Fibroblast of pulmonary artery (primary cell): ENCODE results near the gene AGPAT3.

ENCODE experiments used
- DNase-seq: peaks from one replicate; pipeline ENCODE4 v3.0.0-alpha.2; 2010; ENCODE audit warnings: low read depth
- H3K4me3 ChIP-seq: replicated peaks from 2 replicates; pipeline ENCODE4 v1.5.1; 2011; ENCODE audit warnings: low read depth, mild to moderate bottlenecking, control low read depth, low read length, moderate library complexity
- TF ChIP-seq, protein P1 (sequence below): IDR thresholded peaks from 2 replicates; pipeline ENCODE4 v1.5.1; 2011; ENCODE audit warnings: mild to moderate bottlenecking, control low read depth, low read length, inconsistent platforms; ENCODE audit errors: missing control alignments

The AGPAT3 gene

DNA sequence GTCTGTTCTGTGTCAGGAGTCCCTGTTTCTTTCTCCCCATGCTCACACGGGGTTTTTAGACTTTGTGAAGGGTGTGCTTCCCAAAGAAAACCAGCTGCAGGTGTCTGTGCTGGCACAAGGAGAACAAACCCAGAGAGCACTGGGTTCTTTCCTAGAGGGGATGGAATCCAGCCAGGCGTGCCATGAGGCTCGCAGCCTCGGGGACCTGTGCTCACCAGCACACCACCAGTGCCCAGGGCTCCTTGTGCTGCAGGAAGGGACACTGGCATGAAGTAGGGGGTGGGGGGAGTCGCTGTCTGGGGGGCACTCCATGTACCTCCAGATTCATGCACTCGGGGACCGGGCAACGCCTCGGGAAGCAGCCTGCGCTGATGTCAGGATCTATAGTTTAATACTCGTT is 57.9 kb downstream of the AGPAT3 start:
- no peak for DNase-seq
- TF ChIP-seq, protein P1, sequence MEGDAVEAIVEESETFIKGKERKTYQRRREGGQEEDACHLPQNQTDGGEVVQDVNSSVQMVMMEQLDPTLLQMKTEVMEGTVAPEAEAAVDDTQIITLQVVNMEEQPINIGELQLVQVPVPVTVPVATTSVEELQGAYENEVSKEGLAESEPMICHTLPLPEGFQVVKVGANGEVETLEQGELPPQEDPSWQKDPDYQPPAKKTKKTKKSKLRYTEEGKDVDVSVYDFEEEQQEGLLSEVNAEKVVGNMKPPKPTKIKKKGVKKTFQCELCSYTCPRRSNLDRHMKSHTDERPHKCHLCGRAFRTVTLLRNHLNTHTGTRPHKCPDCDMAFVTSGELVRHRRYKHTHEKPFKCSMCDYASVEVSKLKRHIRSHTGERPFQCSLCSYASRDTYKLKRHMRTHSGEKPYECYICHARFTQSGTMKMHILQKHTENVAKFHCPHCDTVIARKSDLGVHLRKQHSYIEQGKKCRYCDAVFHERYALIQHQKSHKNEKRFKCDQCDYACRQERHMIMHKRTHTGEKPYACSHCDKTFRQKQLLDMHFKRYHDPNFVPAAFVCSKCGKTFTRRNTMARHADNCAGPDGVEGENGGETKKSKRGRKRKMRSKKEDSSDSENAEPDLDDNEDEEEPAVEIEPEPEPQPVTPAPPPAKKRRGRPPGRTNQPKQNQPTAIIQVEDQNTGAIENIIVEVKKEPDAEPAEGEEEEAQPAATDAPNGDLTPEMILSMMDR: no peak
- no peak overlapping the region for H3K4me3 ChIP-seq

DNA sequence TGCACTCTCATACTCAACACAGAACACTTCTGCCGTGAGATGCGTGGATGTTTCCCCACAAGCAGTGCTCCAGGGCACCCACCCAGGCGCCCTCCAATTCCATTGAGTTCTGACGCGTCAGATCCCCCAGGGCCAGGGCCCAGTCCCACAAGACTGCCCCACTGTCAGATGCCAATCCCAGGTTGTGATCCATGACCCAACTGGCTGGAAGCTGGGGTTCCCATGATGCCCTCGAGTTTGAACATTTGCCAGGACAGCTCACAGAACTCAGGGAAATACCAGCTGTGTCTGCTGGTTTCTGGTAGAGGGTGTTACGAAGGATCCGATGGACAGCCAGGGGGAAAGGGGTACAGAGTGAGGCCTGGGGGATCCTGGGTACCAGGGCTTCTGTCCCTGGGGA is 58.4 kb downstream of the AGPAT3 start:
- no peak for DNase-seq
- TF ChIP-seq, protein P1: no peak
- no peak overlapping the region for H3K4me3 ChIP-seq

GRCh38 chr21:43924421-43925095 is 59.5 kb downstream of the AGPAT3 start:
- DNase-seq: no peak
- TF ChIP-seq, protein P1: no peak
- H3K4me3 ChIP-seq: no peak overlapping the region

DNA sequence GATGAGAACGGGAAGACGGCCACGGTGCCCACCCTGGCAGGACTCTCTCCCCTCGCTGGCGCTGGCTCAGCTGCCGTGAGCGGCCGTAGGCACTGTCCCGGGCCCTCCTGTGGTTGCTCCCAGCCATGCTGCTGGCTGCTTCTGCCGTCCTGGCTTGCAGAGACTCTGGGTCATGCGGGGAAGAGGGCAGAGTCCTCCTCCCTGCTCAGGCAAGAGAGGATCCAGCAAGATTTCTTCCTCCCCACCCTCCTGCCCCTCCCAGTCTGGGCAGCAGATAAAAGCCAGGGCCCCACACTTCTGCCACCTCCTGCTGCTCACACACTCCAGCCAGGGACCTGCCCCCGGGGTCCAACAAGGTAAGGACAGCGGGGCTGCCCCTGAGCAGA is 60.1 kb downstream of the AGPAT3 start:
- H3K4me3 ChIP-seq: no peak overlapping the region
- DNase-seq: no peak
- TF ChIP-seq, protein P1: no peak

GRCh38 chr21:43925609-43926008 is 60.6 kb downstream of the AGPAT3 start:
- no peak for DNase-seq
- TF ChIP-seq, protein P1: no peak
- no peak overlapping the region for H3K4me3 ChIP-seq

DNA sequence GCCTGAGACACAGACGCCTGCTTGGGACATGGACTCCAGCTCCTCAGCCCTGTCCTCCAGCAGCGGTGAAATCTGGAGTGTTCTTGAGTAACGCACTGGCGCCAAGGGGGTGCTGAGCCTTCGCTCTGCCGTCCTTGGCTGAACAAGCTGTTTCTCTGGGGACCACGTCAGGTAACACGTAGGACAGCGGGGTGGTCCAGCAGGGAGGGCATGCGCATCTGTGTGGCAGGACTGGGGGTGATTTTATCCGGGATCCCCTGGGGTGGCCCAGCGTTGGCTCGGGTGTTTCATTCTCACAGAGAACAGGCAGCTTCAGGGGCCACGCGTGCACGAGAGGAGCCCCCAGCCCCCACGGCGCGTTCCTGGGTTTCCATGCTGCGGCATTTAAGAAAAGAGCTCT is 61.2 kb downstream of the AGPAT3 start:
- TF ChIP-seq, protein P1: no peak
- H3K4me3 ChIP-seq: no peak overlapping the region
- DNase-seq: no peak

- no peak overlapping the region for H3K4me3 ChIP-seq
- no peak for DNase-seq
- TF ChIP-seq, protein P1: no peak
Measured at GRCh38 chr21:43927591-43928221, 62.7 kb downstream of the AGPAT3 start.
